SK-N-SH (cell line): ENCODE results near the gene ACOT7. TPM values are rescaled to one million over a fixed set of nuclear protein-coding genes. Genes with fewer than 3 reads are reported as not detected.

ENCODE experiments used
- CTCF ChIA-PET: fragments of 300-600, 350-600 bp; formaldehyde crosslinking; extraction: SDS; loops from one replicate; lab custom pipeline; 2021; lab: Yijun Ruan, JAX
- POLR2A ChIA-PET: fragments of 350-600 bp; sonication (Branson Sonifier 250); formaldehyde crosslinking; extraction: SDS; loops from one replicate; lab custom pipeline; 2020; ENCODE audit warnings: antibody characterized with exemption, inconsistent platforms; lab: Yijun Ruan, JAX
- DNase-seq: peaks from one replicate; pipeline ENCODE4 v3.0.0; 2012
- H2AFZ ChIP-seq: fragments of 200-600 bp; sonication (generic); 2 replicates; pipeline ENCODE4 v1.8.1; 2016; ENCODE audit warnings: antibody characterized with exemption, mild to moderate bottlenecking, low read depth
- H3F3A ChIP-seq: fragments of 200-600 bp; sonication (generic); replicated peaks from 2 replicates; pipeline ENCODE3; 2016; ENCODE audit warnings: antibody characterized with exemption, mild to moderate bottlenecking; ENCODE audit not compliant: insufficient read depth
- H3K27ac ChIP-seq, 2 experiments: fragments of 200-500 bp in 1 of 2; fragments of 200-600 bp in 1 of 2; sonication (Bioruptor generic) in 1 of 2; sonication (generic), shearing (Covaris generic) in 1 of 2; 2 replicates each; pipeline versions ENCODE4 v1.5.1 to v1.6.1; 2014 to 2016; ENCODE audit warnings: low read depth in 2 of 2, inconsistent platforms in 1 of 2, low read length in 1 of 2, mild to moderate bottlenecking in 1 of 2, mixed read lengths in 1 of 2
- H3K27me3 ChIP-seq: fragments of 200-600 bp; sonication (generic), shearing (Covaris generic); 2 replicates; pipeline ENCODE4 v1.6.1; 2016; ENCODE audit warnings: mixed run types; ENCODE audit not compliant: insufficient read depth
- H3K36me3 ChIP-seq, 2 experiments: fragments of 200-500 bp in 1 of 2; fragments of 200-600 bp in 1 of 2; sonication (Bioruptor generic) in 1 of 2; sonication (generic) in 1 of 2; replicated peaks in 1 of 2; 2 replicates each; pipeline versions ENCODE3 to v1.5.1; 2014 to 2016; ENCODE audit warnings: low read length in 1 of 2, mild to moderate bottlenecking in 1 of 2; ENCODE audit not compliant: insufficient read depth in 2 of 2, control insufficient read depth in 1 of 2
- H3K4me1 ChIP-seq, 2 experiments: fragments of 200-500 bp in 1 of 2; fragments of 200-600 bp in 1 of 2; sonication (Bioruptor generic) in 1 of 2; sonication (generic), shearing (Covaris generic) in 1 of 2; 2 replicates each; pipeline versions ENCODE4 v1.5.1 to v1.6.1; 2014 to 2016; ENCODE audit warnings: low read depth in 1 of 2, low read length in 1 of 2, mixed run types in 1 of 2; ENCODE audit not compliant: insufficient read depth in 2 of 2, control insufficient read depth in 1 of 2
- H3K4me2 ChIP-seq: fragments of 200-600 bp; sonication (generic), shearing (Covaris generic); 2 replicates; pipeline ENCODE4 v1.6.1; 2017; ENCODE audit warnings: mixed run types
- H3K4me3 ChIP-seq, 2 experiments: fragments of 200-500 bp in 1 of 2; fragments of 200-600 bp in 1 of 2; sonication (Bioruptor generic) in 1 of 2; sonication (generic), shearing (Covaris generic) in 1 of 2; 2 replicates each; pipeline versions ENCODE4 v1.5.1 to v1.8.1; 2014 to 2016; ENCODE audit warnings: low read depth in 2 of 2, inconsistent platforms in 1 of 2, low read length in 1 of 2, mild to moderate bottlenecking in 1 of 2, mixed read lengths in 1 of 2, moderate library complexity in 1 of 2
- H3K79me2 ChIP-seq: fragments of 200-600 bp; sonication (generic); 2 replicates; pipeline ENCODE4 v1.8.1; 2017; ENCODE audit warnings: mild to moderate bottlenecking; ENCODE audit not compliant: insufficient read depth
- H3K9ac ChIP-seq: fragments of 200-600 bp; sonication (generic); 2 replicates; pipeline ENCODE4 v1.6.1; 2017; ENCODE audit warnings: mixed run types
- H3K9me2 ChIP-seq: fragments of 200-600 bp; sonication (generic); 2 replicates; pipeline ENCODE4 v1.6.1; 2017; ENCODE audit warnings: mixed run types
- H3K9me3 ChIP-seq: fragments of 200-600 bp; sonication (generic); 2 replicates; pipeline ENCODE4 v1.6.1; 2017; ENCODE audit warnings: mixed run types, mild to moderate bottlenecking, moderate library complexity
- H4K20me1 ChIP-seq: fragments of 200-600 bp; sonication (generic); 2 replicates; pipeline ENCODE4 v1.6.1; 2017; ENCODE audit warnings: mild to moderate bottlenecking, mixed run types; ENCODE audit not compliant: insufficient read depth
- CHD2 ChIP-seq: fragments of 150-350 bp; IDR thresholded peaks from 2 replicates; pipeline ENCODE4 v1.6.1; 2018; ENCODE audit warnings: low read length; ENCODE audit not compliant: partially characterized antibody
- CTCF ChIP-seq: fragments of 200-600 bp; sonication (generic); IDR thresholded peaks from 2 replicates; pipeline ENCODE4 v1.6.1; 2017; ENCODE audit warnings: antibody characterized with exemption, mild to moderate bottlenecking, moderate library complexity
- ELF1 ChIP-seq: IDR thresholded peaks from 2 replicates; pipeline ENCODE4 v1.4.0; 2012
- FOSL2 ChIP-seq: IDR thresholded peaks from 2 replicates; pipeline ENCODE4 v1.4.0; 2012; ENCODE audit warnings: low read depth, mild to moderate bottlenecking, moderate library complexity, borderline replicate concordance
- FOXJ3 ChIP-seq: sonication (generic); formaldehyde crosslinking; IDR thresholded peaks from 2 replicates; pipeline ENCODE4 v1.5.1; 2020; ENCODE audit warnings: mild to moderate bottlenecking, missing genetic modification reagents
- GATA2 ChIP-seq: sonication (generic); formaldehyde crosslinking; IDR thresholded peaks from 2 replicates; pipeline ENCODE4 v1.5.0; 2020; ENCODE audit warnings: mild to moderate bottlenecking, missing genetic modification reagents
- MAX ChIP-seq: IDR thresholded peaks from 2 replicates; pipeline ENCODE4 v1.4.0; 2012; ENCODE audit warnings: low read depth
- RAD21 ChIP-seq: IDR thresholded peaks from 2 replicates; pipeline ENCODE4 v1.6.1; 2012; ENCODE audit warnings: mild to moderate bottlenecking, low read length
- RCOR1 ChIP-seq: fragments of 150-350 bp; IDR thresholded peaks from 2 replicates; pipeline ENCODE4 v1.6.1; 2017; ENCODE audit warnings: antibody characterized with exemption, low read length
- RXRA ChIP-seq: IDR thresholded peaks from 2 replicates; pipeline ENCODE4 v1.4.0; 2012; ENCODE audit warnings: low read depth, mild to moderate bottlenecking, borderline replicate concordance
- SIN3A ChIP-seq: IDR thresholded peaks from 2 replicates; pipeline ENCODE4 v1.6.1; 2012; ENCODE audit warnings: low read depth, mild to moderate bottlenecking, low read length, moderate library complexity, borderline replicate concordance
- TAF1 ChIP-seq: IDR thresholded peaks from 2 replicates; pipeline ENCODE4 v1.6.1; 2012; ENCODE audit warnings: low read depth, mild to moderate bottlenecking, low read length, moderate library complexity, borderline replicate concordance
- TCF12 ChIP-seq: IDR thresholded peaks from 2 replicates; pipeline ENCODE4 v1.4.0; 2012
- TEAD4 ChIP-seq: IDR thresholded peaks from 2 replicates; pipeline ENCODE4 v1.4.0; 2012; ENCODE audit warnings: mild to moderate bottlenecking, borderline replicate concordance; ENCODE audit not compliant: insufficient read depth
- WGBS: methylation state at CpG from one replicate; pipeline ENCODE4 v1.1.6; 2017; ENCODE audit warnings: low lambda C conversion rate; 5-methylcytosine and 5-hydroxymethylcytosine counted together
- polyA plus RNA-seq, 3 experiments: library from polyadenylated mRNA; depleted of rRNA; stranded (reverse); fragments of >200 nt; gene quantifications; 2 replicates each; pipeline ENCODE4 v1.2.3, GENCODE V29; 2012
- TF ChIP-seq, protein P1 (sequence below): fragments of 150-350 bp; IDR thresholded peaks from 2 replicates; pipeline ENCODE4 v1.6.1; 2016; ENCODE audit warnings: mild to moderate bottlenecking, low read depth, low read length
- TF ChIP-seq, protein P2 (sequence below): IDR thresholded peaks from 2 replicates; pipeline ENCODE4; 2012

The ACOT7 gene
- polyA plus RNA-seq, 1 of the 3 experiments (the other 2 are of a cell fraction): 289 TPM

- TF ChIP-seq SIN3A (no peak), FOSL2 (no peak), CHD2 (no peak), ELF1 (no peak), FOXJ3 (CRISPR knock-in tag) (no peak), TEAD4 (no peak), RXRA (no peak), GATA2 (CRISPR knock-in tag) (no peak), TCF12 (no peak), TAF1 (no peak)
- TF ChIP-seq, protein P1, sequence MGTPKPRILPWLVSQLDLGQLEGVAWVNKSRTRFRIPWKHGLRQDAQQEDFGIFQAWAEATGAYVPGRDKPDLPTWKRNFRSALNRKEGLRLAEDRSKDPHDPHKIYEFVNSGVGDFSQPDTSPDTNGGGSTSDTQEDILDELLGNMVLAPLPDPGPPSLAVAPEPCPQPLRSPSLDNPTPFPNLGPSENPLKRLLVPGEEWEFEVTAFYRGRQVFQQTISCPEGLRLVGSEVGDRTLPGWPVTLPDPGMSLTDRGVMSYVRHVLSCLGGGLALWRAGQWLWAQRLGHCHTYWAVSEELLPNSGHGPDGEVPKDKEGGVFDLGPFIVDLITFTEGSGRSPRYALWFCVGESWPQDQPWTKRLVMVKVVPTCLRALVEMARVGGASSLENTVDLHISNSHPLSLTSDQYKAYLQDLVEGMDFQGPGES: no peak
Observed at GRCh38 chr1:6281511-6282402, 111.8 kb downstream of the ACOT7 start (continued).

- Histone ChIP-seq H3K4me2 (no peak overlapping the region), H4K20me1 (no peaks in the 10 kb centered on the region), H2AFZ (no peak overlapping the region), H3K27me3 (no peaks in the 10 kb centered on the region), H3K9me2 (no peaks in the 10 kb centered on the region), H3K4me3 (no peak overlapping the region), H3K79me2 (no peaks in the 10 kb centered on the region), H3K36me3 (peaks cover 0 to 6% of the 10 kb centered on the region in 2 experiments), H3K4me1 (no peaks in the 10 kb centered on the region), H3K27ac (no peak overlapping the region), H3K9ac (no peak overlapping the region), H3K9me3 (no peaks in the 10 kb centered on the region), H3F3A (no peaks in the 10 kb centered on the region)
- WGBS: 83% methylated on average over 9 of the region's 33 CpGs
- ChIA-PET CTCF (interaction anchor here (0.6 to 5.5 kb wide), 4 partner anchors 18 to 151 kb away, joined by 3 to 32 read pairs (median 3); no protein-coding TSS in a partner anchor), POLR2A (no interaction called here)
- TF ChIP-seq RCOR1 (no peak), RAD21 (peak; percentile 42; the same call in 1 of the 2 replicates), TAF1 (no peak), CTCF (peak; percentile 31), MAX (no peak)
- TF ChIP-seq, protein P2, sequence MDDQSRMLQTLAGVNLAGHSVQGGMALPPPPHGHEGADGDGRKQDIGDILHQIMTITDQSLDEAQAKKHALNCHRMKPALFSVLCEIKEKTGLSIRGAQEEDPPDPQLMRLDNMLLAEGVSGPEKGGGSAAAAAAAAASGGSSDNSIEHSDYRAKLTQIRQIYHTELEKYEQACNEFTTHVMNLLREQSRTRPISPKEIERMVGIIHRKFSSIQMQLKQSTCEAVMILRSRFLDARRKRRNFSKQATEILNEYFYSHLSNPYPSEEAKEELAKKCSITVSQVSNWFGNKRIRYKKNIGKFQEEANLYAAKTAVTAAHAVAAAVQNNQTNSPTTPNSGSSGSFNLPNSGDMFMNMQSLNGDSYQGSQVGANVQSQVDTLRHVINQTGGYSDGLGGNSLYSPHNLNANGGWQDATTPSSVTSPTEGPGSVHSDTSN: no peak
- peak; percentile 69 for DNase-seq
Observed at GRCh38 chr1:6280761-6281451, 112.7 kb downstream of the ACOT7 start.
